Ishikawa (cell line): ENCODE results near the gene GPBP1L1.

Experiments used
- EGR1 ChIP-seq: IDR thresholded peaks from 2 replicates; pipeline ENCODE4 v1.6.1; 2012
- EP300 ChIP-seq: IDR thresholded peaks from 2 replicates; pipeline ENCODE4 v1.6.1; 2012; ENCODE audit warnings: borderline replicate concordance
- NFIC ChIP-seq: IDR thresholded peaks from 2 replicates; pipeline ENCODE4 v1.6.1; 2012
- RAD21 ChIP-seq: IDR thresholded peaks from 2 replicates; pipeline ENCODE4 v1.6.1; 2012; ENCODE audit warnings: low read depth
- TAF1 ChIP-seq: IDR thresholded peaks from 2 replicates; pipeline ENCODE4 v1.6.1; 2012; ENCODE audit warnings: low read depth, mild to moderate bottlenecking
- TEAD4 ChIP-seq: IDR thresholded peaks from 2 replicates; pipeline ENCODE4 v1.6.1; 2012
- TF ChIP-seq, protein P1 (sequence below): IDR thresholded peaks from 2 replicates; pipeline ENCODE4 v1.6.1; 2012
- TF ChIP-seq, protein P2 (sequence below): IDR thresholded peaks from 2 replicates; pipeline ENCODE4 v1.6.1; 2012; ENCODE audit warnings: low read depth, mild to moderate bottlenecking
- TF ChIP-seq, protein P3 (sequence below): IDR thresholded peaks from 2 replicates; pipeline ENCODE4 v1.6.1; 2012

DNA sequence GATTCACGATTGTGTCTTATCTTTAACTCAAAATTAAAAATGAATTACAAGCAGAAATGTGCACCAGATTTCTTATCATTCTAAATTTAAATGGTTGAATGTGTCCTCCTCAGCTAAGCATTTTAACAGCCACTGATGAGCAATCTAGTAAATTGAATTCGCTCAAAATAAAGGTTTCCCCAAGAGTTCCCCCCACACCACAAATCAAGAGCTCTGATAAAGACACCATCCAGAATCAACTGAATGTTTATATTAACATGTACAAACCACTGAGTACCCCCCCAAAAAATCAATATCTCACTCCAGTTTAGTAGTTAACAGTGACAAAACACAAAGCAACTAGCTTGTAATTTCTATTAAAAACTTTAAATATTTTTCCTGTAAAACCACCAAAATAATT, 1.9 kb downstream of the GPBP1L1 start:
- no peak for TF ChIP-seq EP300
- no peak for TF ChIP-seq NFIC
- TF ChIP-seq, protein P1, sequence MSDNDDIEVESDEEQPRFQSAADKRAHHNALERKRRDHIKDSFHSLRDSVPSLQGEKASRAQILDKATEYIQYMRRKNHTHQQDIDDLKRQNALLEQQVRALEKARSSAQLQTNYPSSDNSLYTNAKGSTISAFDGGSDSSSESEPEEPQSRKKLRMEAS, result no peak
- no peak for TF ChIP-seq RAD21
- no peak for TF ChIP-seq EGR1
- no peak for TF ChIP-seq TAF1
- TF ChIP-seq, protein P2, sequence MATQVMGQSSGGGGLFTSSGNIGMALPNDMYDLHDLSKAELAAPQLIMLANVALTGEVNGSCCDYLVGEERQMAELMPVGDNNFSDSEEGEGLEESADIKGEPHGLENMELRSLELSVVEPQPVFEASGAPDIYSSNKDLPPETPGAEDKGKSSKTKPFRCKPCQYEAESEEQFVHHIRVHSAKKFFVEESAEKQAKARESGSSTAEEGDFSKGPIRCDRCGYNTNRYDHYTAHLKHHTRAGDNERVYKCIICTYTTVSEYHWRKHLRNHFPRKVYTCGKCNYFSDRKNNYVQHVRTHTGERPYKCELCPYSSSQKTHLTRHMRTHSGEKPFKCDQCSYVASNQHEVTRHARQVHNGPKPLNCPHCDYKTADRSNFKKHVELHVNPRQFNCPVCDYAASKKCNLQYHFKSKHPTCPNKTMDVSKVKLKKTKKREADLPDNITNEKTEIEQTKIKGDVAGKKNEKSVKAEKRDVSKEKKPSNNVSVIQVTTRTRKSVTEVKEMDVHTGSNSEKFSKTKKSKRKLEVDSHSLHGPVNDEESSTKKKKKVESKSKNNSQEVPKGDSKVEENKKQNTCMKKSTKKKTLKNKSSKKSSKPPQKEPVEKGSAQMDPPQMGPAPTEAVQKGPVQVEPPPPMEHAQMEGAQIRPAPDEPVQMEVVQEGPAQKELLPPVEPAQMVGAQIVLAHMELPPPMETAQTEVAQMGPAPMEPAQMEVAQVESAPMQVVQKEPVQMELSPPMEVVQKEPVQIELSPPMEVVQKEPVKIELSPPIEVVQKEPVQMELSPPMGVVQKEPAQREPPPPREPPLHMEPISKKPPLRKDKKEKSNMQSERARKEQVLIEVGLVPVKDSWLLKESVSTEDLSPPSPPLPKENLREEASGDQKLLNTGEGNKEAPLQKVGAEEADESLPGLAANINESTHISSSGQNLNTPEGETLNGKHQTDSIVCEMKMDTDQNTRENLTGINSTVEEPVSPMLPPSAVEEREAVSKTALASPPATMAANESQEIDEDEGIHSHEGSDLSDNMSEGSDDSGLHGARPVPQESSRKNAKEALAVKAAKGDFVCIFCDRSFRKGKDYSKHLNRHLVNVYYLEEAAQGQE, result no peak
- no peak for TF ChIP-seq TEAD4
- TF ChIP-seq, protein P3, sequence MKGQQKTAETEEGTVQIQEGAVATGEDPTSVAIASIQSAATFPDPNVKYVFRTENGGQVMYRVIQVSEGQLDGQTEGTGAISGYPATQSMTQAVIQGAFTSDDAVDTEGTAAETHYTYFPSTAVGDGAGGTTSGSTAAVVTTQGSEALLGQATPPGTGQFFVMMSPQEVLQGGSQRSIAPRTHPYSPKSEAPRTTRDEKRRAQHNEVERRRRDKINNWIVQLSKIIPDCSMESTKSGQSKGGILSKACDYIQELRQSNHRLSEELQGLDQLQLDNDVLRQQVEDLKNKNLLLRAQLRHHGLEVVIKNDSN, result no peak
